ENCODE measurements around the gene ZNF407. TPM values are rescaled to one million over a fixed set of nuclear protein-coding genes. Genes with fewer than 3 reads are reported as not detected.

Gene ZNF407
- total and polyA plus RNA-seq, 2 experiments from 2014 or later: 2.1 to 10.4 TPM

- TF ChIP-seq REST (IDR thresholded peaks at IDR 0.05; ENCODE audit: unreplicated experiment) (no peak), POLR2AphosphoS5 (IDR thresholded peaks at IDR 0.05; ENCODE audit: low read depth) (no peak), CREB1 (CRISPR knock-in tag; IDR thresholded peaks at IDR 0.05; ENCODE audit: low read depth) (no peak), NANOG (IDR thresholded peaks at IDR 0.05; ENCODE audit: borderline replicate concordance) (no peak), EZH2phosphoT487 (IDR thresholded peaks at IDR 0.05; ENCODE audit: unreplicated experiment) (no peak), ETS1 (IDR thresholded peaks at IDR 0.05) (no peak), ZNF114 (CRISPR knock-in tag; IDR thresholded peaks at IDR 0.05) (no peak), CTCF (conservative IDR thresholded peaks at IDR 0.05; ENCODE audit: low read depth in 2 of 2) (no peak), STAT1 (IDR thresholded peaks at IDR 0.05; ENCODE audit: unreplicated experiment) (no peak)
Measured at GRCh38 chr18:74644713-74645112, 47.0 kb downstream of the ZNF407 start (continued).

GRCh38 chr18:74645679-74646078 is 48.0 kb downstream of the ZNF407 start:
- Histone ChIP-seq H3K79me2 (replicated peaks; ENCODE audit: insufficient read depth) (no peaks in the 10 kb centered on the region), H3K9me2 (ENCODE audit: insufficient read depth) (no peaks in the 10 kb centered on the region), H3K4me2 (no peak overlapping the region), H3K27ac (ENCODE audit: low read depth) (no peak overlapping the region), H3F3A (replicated peaks; ENCODE audit: low read depth) (no peaks in the 10 kb centered on the region), H4K20me1 (replicated peaks; ENCODE audit: insufficient read depth) (no peaks in the 10 kb centered on the region), H2AFZ (no peak overlapping the region), H3K36me3 (ENCODE audit: insufficient read depth) (no peaks in the 10 kb centered on the region; the same call in 1 of the 2 replicates), H3K27me3 (ENCODE audit: insufficient read depth) (no peaks in the 10 kb centered on the region), H3K4me3 (no peak overlapping the region), H3K4me1 (ENCODE audit: insufficient read depth) (peaks cover 10% of the 10 kb centered on the region)
- H3K27me3 Mint-ChIP-seq (ENCODE audit: insufficient read depth, low read depth, poor library complexity): no peaks in the 10 kb centered on the region
- no peaks in the 10 kb centered on the region for H3K9me3 Mint-ChIP-seq
- ATAC-seq (no peak), DNase-seq (ENCODE audit: low spot score) (no peak)
- H3K36me3 Mint-ChIP-seq (ENCODE audit: low read depth): no peaks in the 10 kb centered on the region
- H3K4me1 Mint-ChIP-seq: peaks cover 31% of the 10 kb centered on the region; the same call in 2 of the 3 replicates
- H3K4me3 Mint-ChIP-seq: no peak overlapping the region
- no peak overlapping the region for H3K27ac Mint-ChIP-seq
- no peak for TF ChIP-seq JUNB (IDR thresholded peaks at IDR 0.05; ENCODE audit: unreplicated experiment)
- no peak for TF ChIP-seq EZH2phosphoT487 (IDR thresholded peaks at IDR 0.05; ENCODE audit: unreplicated experiment)
- TF ChIP-seq CTCF (conservative IDR thresholded peaks at IDR 0.05; ENCODE audit: low read depth in 2 of 2): no peak
- no peak for TF ChIP-seq ETS1 (IDR thresholded peaks at IDR 0.05)
- no peak for TF ChIP-seq STAT1 (IDR thresholded peaks at IDR 0.05; ENCODE audit: unreplicated experiment)
